ENCODE results near the gene SORL1. TPM values are rescaled to one million over a fixed set of nuclear protein-coding genes. Genes with fewer than 3 reads are reported as not detected.

Gene SORL1
- total and polyA plus RNA-seq, 2 of the 8 experiments (the other 6 are each of a cell fraction or from before 2014, with no cell fraction given): 38.1 to 65.5 TPM

GRCh38 chr11:121614636-121615240 is 162.6 kb downstream of the SORL1 start:
- Histone ChIP-seq H3K79me1 (ENCODE audit: low read depth, low read length) (no peaks in the 10 kb centered on the region), H3K27me3 (replicated peaks in 1 of 4; ENCODE audit: control insufficient read depth in 3 of 4, extremely low read depth in 1 of 4, insufficient read depth in 3 of 4, low read length in 3 of 4) (no peaks in the 10 kb centered on the region), H3K18ac (ENCODE audit: extremely low read depth, low read length) (no peak overlapping the region), H3K56ac (replicated peaks; ENCODE audit: insufficient read length, low read depth, low read length) (no peak overlapping the region), H2AFZ (ENCODE audit: low read length) (no peak overlapping the region), H3K9me3 (ENCODE audit: insufficient read depth in 2 of 2, low read depth in 1 of 2, low read length in 1 of 2) (no peaks in the 10 kb centered on the region), H4K8ac (ENCODE audit: extremely low read depth, insufficient read depth, low read length) (no peak overlapping the region), H2BK15ac (ENCODE audit: low read length) (no peak overlapping the region), H3K4me2 (ENCODE audit: insufficient read depth in 1 of 2, low read depth in 2 of 2, low read length in 2 of 2) (no peak overlapping the region), H4K91ac (replicated peaks; ENCODE audit: insufficient read length, low read length) (no peak overlapping the region), H2BK12ac (ENCODE audit: low read depth, low read length) (peak overlapping the region; percentile 33; the same call in 1 of the 2 replicates), H3K27ac (ENCODE audit: low read depth, low read length) (no peak overlapping the region), H3K4me3 (ENCODE audit: extremely low read depth in 1 of 4, insufficient read depth in 2 of 4, low read depth in 3 of 4, low read length in 4 of 4) (no peak overlapping the region), H2BK120ac (replicated peaks; ENCODE audit: low read depth, low read length) (no peak overlapping the region), H3K36me3 (ENCODE audit: control insufficient read depth in 2 of 4, insufficient read depth in 4 of 4, low read length in 3 of 4) (peaks cover 46 to 71% (median 66%) of the 10 kb centered on the region in 4 experiments), H3K4ac (replicated peaks; ENCODE audit: insufficient read length, low read depth, low read length) (no peak overlapping the region), H3K79me2 (ENCODE audit: control insufficient read depth in 1 of 2, insufficient read depth in 2 of 2, low read length in 2 of 2) (no peaks in the 10 kb centered on the region), H4K20me1 (replicated peaks in 1 of 2; ENCODE audit: control insufficient read depth in 1 of 2, insufficient read depth in 2 of 2, low read length in 2 of 2) (no peaks in the 10 kb centered on the region), H3K14ac (ENCODE audit: insufficient read length) (no peak overlapping the region), H3K9ac (replicated peaks in 1 of 4; ENCODE audit: extremely low read depth in 1 of 4, low read depth in 3 of 4, low read length in 3 of 4) (no peak overlapping the region), H3K23me2 (ENCODE audit: low read depth, low read length) (no peaks in the 10 kb centered on the region), H4K5ac (ENCODE audit: insufficient read length, low read depth, low read length) (no peak overlapping the region), H2BK20ac (ENCODE audit: low read length) (no peak overlapping the region), H3K23ac (ENCODE audit: insufficient read length) (no peak overlapping the region), H3K4me1 (replicated peaks in 1 of 4; ENCODE audit: control insufficient read depth in 3 of 4, insufficient read depth in 4 of 4, low read length in 3 of 4) (no peaks in the 10 kb centered on the region; a peak in 1 of 7 replicates), H2BK5ac (ENCODE audit: low read depth, low read length) (no peak overlapping the region), H2AK5ac (ENCODE audit: low read depth, low read length) (no peak overlapping the region)
- DNase-seq (ENCODE audit: low read depth in 1 of 2, low spot score in 2 of 2) (peak in 1 of 2 experiments; percentile 39), FAIRE-seq (no peak)
- TF ChIP-seq TEAD4 (IDR thresholded peaks at IDR 0.05; ENCODE audit: low read depth, low read length): peak; percentile 87
- peak; percentile 24 for TF ChIP-seq NANOG (IDR thresholded peaks at IDR 0.05; ENCODE audit: insufficient read depth, low read depth, low read length, poor library complexity, severe bottlenecking)
- TF ChIP-seq JUND (IDR thresholded peaks at IDR 0.05; ENCODE audit: low read length): peak; percentile 69
- no peak for TF ChIP-seq KDM5A (IDR thresholded peaks at IDR 0.05; ENCODE audit: low read length)
- no peak for TF ChIP-seq RFX5 (IDR thresholded peaks at IDR 0.05; ENCODE audit: borderline replicate concordance, low read depth, low read length)
- WGBS, 2 experiments (ENCODE audit: extremely low coverage in 1 of 2, insufficient coverage in 1 of 2, insufficient read length in 1 of 2, insufficient replicate concordance in 2 of 2, low coverage in 1 of 2, low lambda C conversion rate in 2 of 2, missing lambda C conversion rate in 1 of 2): 87% methylated on average over 12 of the region's 12 CpGs; no CpG with 5 or more reads in 1 of the 2 experiments
- CTCF ChIA-PET (ENCODE audit: partially characterized antibody): no interaction called here
- POLR2A ChIA-PET (ENCODE audit: partially characterized antibody): no interaction called here

All from H1 (cell line).